Measurements from ENCODE around the gene BAIAP3.
A peak's percentile ranks its signal among the peaks of the same experiment; 100 is the strongest.

BAIAP3 gene

DNA sequence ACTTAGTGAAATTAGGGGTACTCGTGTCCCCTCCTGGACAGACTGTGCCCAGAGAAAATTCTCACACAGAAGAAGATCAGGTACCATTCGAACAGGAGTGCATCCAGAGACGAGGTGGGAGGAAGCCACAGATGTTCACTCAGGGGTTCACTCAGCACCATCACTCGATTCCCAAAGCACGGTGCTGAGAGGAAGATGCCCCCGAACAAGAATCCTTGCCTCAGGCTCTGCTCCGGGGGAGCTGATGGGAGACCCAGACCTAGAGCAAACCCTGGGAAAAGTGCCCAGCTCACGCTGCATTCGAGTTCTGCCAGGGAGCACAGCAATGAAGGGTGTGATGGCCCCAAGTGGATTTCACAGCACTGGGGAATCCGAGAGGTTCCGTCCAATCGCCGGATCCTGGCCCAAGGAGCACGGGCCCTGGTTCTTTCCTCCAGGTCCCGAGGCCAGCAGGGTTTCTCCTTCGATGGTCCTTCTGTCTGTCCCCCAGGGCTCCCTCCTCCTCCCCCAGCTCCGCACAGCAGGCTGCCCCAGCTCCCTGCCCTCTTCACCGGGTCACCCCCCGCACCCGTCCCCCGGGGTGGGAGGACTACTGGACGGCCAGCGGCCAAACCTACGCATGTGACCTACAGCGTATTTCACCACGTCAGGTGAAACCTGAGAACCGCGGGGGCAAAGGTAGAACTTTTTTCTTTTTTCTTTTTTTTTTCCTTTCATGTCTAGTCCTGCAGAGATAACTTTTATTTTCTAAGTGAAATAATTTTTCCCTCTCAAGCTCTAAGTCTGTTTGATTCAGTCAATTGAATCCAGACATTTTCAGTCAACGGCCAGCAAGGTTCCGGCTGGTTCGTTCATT lies 34.2 kb upstream of the BAIAP3 start:
- DNase-seq: no peak

- DNase-seq: no peak
Measured at GRCh38 chr16:1299868-1300203, 33.6 kb upstream of the BAIAP3 start.

- peak; percentile 23 for DNase-seq
Measured at GRCh38 chr16:1300664-1301476, 32.6 kb upstream of the BAIAP3 start.

- no peak for DNase-seq
Measured at GRCh38 chr16:1301562-1301961, 31.9 kb upstream of the BAIAP3 start.

- DNase-seq: no peak
Measured at GRCh38 chr16:1305823-1306222, 27.6 kb upstream of the BAIAP3 start.

- DNase-seq: no peak
Measured at GRCh38 chr16:1306334-1306733, 27.1 kb upstream of the BAIAP3 start.

DNA sequence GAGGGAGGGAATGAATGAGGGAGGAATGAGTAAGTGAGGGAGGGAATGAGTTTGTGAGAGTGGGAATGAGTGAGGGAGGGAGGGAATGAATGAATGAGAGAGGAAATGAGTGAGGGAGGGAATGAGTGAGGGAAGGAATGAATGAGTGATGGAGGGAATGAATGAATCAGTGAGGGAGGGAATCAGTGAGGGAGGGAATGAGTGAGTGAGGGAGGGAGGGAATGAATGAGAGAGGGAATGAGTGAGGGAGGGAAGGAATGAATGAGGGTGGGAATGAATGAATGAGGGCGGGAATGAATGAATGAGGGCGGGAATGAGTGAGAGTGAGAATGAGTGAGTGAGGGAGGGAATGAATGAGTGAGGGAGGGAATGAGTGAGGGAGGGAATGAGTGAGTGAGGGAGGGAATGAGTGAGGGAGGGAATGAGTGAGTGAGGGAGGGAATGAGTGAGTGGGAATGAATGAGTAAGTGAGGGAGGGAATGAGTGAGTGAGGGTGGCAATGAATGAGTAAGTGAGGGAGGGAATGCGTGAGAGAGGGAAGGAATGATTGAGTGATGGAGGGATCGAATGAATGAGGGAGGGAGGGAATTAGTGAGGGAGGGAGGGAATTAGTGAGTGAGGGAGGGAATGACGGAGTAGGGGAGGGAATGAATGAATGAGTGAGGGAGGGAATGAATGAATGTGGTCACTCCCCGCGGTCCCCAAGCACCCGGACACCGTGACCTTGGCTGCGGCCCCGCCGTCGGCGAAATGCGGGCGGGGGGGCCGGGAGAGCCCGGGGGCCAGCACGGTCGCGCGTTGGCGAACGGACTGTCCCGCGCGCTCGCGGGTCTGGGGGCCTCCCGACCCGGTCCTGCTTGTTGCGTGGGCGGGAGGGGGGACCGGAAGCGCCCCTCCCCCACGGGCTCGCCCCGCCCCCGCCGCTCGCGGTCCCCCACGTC lies 25.1 kb upstream of the BAIAP3 start:
- no peak for DNase-seq

- peak; percentile 99 for DNase-seq
Measured at GRCh38 chr16:1308977-1309885, 24.2 kb upstream of the BAIAP3 start, which contains the start of gene UBE2I. UBE2I (plus strand) TSS chr16:1309636; CDS start chr16:1314031, 4,395 bp downstream.

DNA sequence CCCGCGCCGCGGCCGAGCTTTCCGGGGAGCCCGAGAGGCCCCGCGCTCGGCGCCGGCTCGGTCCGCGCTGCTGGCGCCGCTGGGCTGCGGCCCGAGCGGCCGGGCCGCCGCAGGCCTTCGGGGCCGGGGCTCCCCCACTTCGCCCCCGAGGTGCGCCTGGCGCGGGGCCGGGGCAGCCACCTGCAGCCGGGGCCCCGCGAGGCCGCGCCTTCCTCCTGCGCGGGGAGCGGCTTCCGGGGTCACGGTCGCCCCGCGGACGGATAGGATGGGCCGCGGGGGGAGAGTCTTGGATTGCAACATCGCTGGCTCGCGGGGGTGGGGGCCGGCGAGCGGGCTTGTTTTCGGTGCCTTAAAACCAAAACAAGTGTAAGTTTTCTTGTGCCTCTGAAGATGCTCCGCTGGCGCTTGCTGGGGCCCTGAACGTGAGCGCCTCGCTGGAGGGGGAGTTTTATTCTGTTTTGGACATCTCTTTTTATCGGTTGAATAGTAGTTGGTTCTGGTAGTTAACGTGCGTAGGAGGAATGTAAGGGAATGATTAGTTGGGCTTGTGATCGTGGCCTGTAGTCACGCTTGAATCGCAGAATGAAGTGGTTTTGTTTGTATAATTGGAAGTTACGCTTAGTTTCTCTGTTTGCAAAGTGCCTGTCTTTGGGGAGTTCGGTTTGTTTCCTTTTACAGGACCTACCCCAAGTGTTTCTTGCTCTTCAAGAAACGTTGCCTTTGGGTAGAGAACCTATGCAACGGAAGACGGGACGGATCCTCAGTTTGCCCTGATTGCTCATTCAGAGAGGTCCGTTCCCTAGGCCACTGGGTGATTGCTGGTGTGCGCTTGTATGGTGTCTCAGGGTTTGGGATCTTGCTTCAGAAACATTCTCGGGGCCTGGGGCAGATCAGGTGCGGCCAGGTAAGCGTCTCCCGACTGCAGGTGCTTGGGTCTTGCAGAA lies 23.3 kb upstream of the BAIAP3 start:
- DNase-seq: peak; percentile 25

- DNase-seq: no peak
Measured at GRCh38 chr16:1310832-1311200, 22.6 kb upstream of the BAIAP3 start.

- no peak for DNase-seq
Measured at GRCh38 chr16:1311212-1311737, 22.2 kb upstream of the BAIAP3 start.

- no peak for DNase-seq
Measured at GRCh38 chr16:1311738-1312466, 21.5 kb upstream of the BAIAP3 start.

DNA sequence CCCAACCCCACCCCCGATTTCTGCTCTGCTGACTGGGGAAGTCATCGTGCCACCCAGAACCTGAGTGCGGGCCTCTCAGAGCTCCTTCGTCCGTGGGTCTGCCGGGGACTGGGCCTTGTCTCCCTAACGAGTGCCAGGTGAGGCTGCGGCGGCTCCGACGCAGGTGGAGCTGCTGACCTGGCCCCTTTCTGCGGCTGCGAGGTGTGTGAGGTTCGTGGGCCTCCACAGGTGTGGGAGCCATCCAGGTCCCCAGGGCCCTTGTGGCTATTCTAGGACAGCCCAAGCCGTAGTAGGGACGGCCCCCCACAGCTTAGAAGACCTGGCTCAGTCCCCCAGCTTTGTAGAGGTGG lies 21.0 kb upstream of the BAIAP3 start:
- no peak for DNase-seq

DNA sequence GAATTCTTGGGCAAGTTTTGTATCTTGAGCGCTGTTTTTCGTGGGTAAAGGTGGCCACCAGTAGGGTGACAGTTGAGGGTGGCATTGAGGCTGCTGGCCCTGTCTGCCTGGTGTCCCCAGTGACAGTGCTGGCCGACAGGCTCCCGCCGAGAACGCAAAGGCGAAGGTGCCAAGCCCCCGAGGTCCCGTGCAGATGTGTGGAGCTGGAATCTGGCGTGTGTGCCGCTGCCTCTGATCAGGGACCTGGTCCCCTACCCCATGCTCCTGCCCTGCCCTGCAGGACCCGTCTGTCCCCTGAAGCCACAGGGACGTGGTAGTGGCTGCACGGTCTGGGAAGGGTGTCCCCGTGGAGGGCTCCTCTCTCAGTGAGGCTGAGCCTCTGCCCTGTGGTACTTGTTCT lies 20.5 kb upstream of the BAIAP3 start:
- DNase-seq: no peak

GRCh38 chr16:1313721-1314369 lies 19.6 kb upstream of the BAIAP3 start:
- no peak for DNase-seq

- DNase-seq: no peak
Measured at GRCh38 chr16:1314399-1315068, 18.9 kb upstream of the BAIAP3 start.

DNA sequence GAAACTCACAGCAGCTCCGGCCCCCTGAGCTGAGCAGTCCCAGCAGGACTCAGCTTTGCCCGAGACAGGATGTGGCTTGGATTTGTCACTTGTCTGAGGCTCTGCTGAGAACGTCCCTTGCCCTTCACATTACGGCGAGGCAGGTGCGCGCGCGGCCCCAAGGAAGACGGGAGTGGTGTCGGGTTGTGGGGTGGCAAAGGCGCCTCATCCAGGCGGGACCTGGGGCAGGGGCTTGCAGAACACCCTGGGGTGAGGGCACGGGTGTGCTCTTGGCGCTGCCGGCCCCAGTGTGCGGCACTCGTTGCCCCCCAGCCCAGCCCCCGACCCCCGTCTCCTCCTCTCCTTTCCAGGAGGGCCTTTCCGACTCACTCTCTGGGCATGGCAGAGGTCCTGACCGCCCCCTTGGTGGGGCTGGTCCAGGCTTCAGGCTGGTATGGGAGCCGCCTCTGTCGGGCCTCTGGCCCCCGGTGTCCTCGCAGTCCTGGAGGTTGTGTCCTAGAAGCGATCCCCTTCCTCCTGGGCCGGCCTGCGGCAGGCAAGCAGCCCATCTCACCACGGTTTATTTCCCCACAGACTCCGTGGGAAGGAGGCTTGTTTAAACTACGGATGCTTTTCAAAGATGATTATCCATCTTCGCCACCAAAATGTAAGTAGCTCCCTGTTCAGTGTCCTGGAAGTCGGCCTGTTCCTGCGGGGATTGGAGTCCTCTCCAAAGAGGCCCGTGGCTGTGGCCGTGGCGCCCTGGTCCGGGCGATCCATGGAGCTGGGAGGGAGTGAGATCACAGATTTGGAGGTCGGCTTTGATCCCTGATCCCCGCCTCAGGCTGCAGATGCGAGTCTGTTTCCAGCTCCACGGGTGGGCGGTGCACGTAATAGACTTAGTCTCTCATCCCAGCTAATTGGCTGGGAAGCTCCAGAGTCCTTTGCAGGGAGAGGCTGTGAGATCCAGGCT lies 18.1 kb upstream of the BAIAP3 start:
- no peak for DNase-seq
